Measurements from ENCODE around the gene TUBA4A. TPM values are rescaled to one million over a fixed set of nuclear protein-coding genes. Genes with fewer than 3 reads are reported as not detected.

Gene TUBA4A
- total RNA-seq, 2 experiments from 2014 or later = 183 to 185 TPM

- POLR2A ChIA-PET = interaction anchor here (0.6 to 10.1 kb wide), 20 partner anchors 11 to 249 kb away, joined by 3 to 202 read pairs (median 5); partner anchors contain the start of genes ABCB6, ANKZF1, ATG9A and CNPPD1
- peaks cover 83% of the 10 kb centered on the region for H3K4me1 ChIP-seq (ENCODE audit: insufficient read depth, low read length)
- peak overlapping the region; percentile 52 for H3K4me3 ChIP-seq (ENCODE audit: low read length)
- H3K9me3 Mint-ChIP-seq = no peaks in the 10 kb centered on the region
- peak; percentile 7 for ATAC-seq (ENCODE audit: poor library complexity)
- CTCF ChIA-PET = interaction anchor here (1.0 to 3.8 kb wide), 8 partner anchors 19 to 373 kb away, joined by 3 to 30 read pairs (median 5); partner anchors contain the start of genes ANKZF1, ATG9A, DNAJB2 and NHEJ1
- H3K27me3 Mint-ChIP-seq = no peaks in the 10 kb centered on the region
- H3K27ac Mint-ChIP-seq = peak overlapping the region; percentile 96
- H3K36me3 ChIP-seq (ENCODE audit: insufficient read depth, low read length) = peaks cover 44% of the 10 kb centered on the region
- H3K4me1 Mint-ChIP-seq (ENCODE audit: low read depth) = peaks cover 79% of the 10 kb centered on the region
- intact Hi-C loops (cut with DNase I, micrococcal nuclease) = loop anchor here in 1 of 2 experiments (1.0 to 5.0 kb wide), 2 partner anchors 20 to 72 kb away; partner anchors contain the start of genes ANKZF1, ATG9A, CNPPD1 and RETREG2
- DNase-seq = peak in 13 of 14 experiments; percentile 34 to 85 (median 66)
- H3K27ac ChIP-seq (ENCODE audit: low read depth in 1 of 2, low read length in 2 of 2) = peak overlapping the region; percentile 61 to 98
- H3K36me3 Mint-ChIP-seq (ENCODE audit: low read depth) = peaks cover 69% of the 10 kb centered on the region
- no peaks in the 10 kb centered on the region for H3K9me3 ChIP-seq (ENCODE audit: control insufficient read depth in 1 of 2, insufficient read depth in 1 of 2, low read length in 2 of 2)
- no peaks in the 10 kb centered on the region for H3K27me3 ChIP-seq (ENCODE audit: control insufficient read depth in 1 of 2, insufficient read depth in 2 of 2, low read length in 2 of 2)
- H3K4me3 Mint-ChIP-seq = peak overlapping the region; percentile 88
- no peak for TF ChIP-seq CTCF (IDR thresholded peaks at IDR 0.05)
Observed at GRCh38 chr2:219249203-219249980, 4.3 kb downstream of the TUBA4A start.

GRCh38 chr2:219248845-219249202 lies 4.9 kb downstream of the TUBA4A start:
- Histone ChIP-seq H3K9me3 (ENCODE audit: control insufficient read depth in 1 of 2, insufficient read depth in 1 of 2, low read length in 2 of 2) (no peaks in the 10 kb centered on the region), H3K4me1 (ENCODE audit: insufficient read depth, low read length) (peaks cover 86% of the 10 kb centered on the region), H3K27ac (ENCODE audit: low read depth in 1 of 2, low read length in 2 of 2) (peak overlapping the region; percentile 61 to 98), H3K27me3 (ENCODE audit: control insufficient read depth in 1 of 2, insufficient read depth in 2 of 2, low read length in 2 of 2) (no peaks in the 10 kb centered on the region), H3K4me3 (ENCODE audit: low read length) (peak overlapping the region; percentile 52), H3K36me3 (ENCODE audit: insufficient read depth, low read length) (peaks cover 44% of the 10 kb centered on the region)
- H3K27me3 Mint-ChIP-seq = no peaks in the 10 kb centered on the region
- no peaks in the 10 kb centered on the region for H3K9me3 Mint-ChIP-seq
- peak overlapping the region; percentile 96 for H3K27ac Mint-ChIP-seq
- no peak for TF ChIP-seq CTCF (IDR thresholded peaks at IDR 0.05)
- H3K4me3 Mint-ChIP-seq = peak overlapping the region; percentile 88
- intact Hi-C loops (cut with DNase I, micrococcal nuclease) = loop anchor here in 1 of 2 experiments (1.0 to 5.0 kb wide), 2 partner anchors 20 to 72 kb away; partner anchors contain the start of genes ANKZF1, ATG9A, CNPPD1 and RETREG2
- POLR2A ChIA-PET = interaction anchor here (0.6 to 10.1 kb wide), 14 partner anchors 11 to 139 kb away, joined by 3 to 202 read pairs (median 15); partner anchors contain the start of genes ABCB6, ANKZF1, ATG9A and CNPPD1
- peaks cover 84% of the 10 kb centered on the region for H3K4me1 Mint-ChIP-seq (ENCODE audit: low read depth)
- DNase-seq (no peak), ATAC-seq (ENCODE audit: poor library complexity) (no peak)
- H3K36me3 Mint-ChIP-seq (ENCODE audit: low read depth) = peaks cover 69% of the 10 kb centered on the region
- CTCF ChIA-PET = interaction anchor here (1.0 to 3.8 kb wide), 6 partner anchors 19 to 89 kb away, joined by 5 to 30 read pairs (median 6); partner anchors contain the start of genes ANKZF1, ATG9A and NHEJ1
